AG04449 (cell line): ENCODE results near the gene CALU.

Experiments
- CTCF ChIA-PET: fragments of 350-600 bp; formaldehyde crosslinking; extraction: SDS; loops from one replicate; lab custom pipeline; 2021; ENCODE audit warnings: antibody characterized with exemption; lab: Yijun Ruan, JAX
- POLR2A ChIA-PET: fragments of 400-600, 350-600 bp; formaldehyde crosslinking; extraction: SDS; loops from one replicate; lab custom pipeline; 2020; ENCODE audit warnings: antibody characterized with exemption, inconsistent platforms; lab: Yijun Ruan, JAX
- DNase-seq: peaks from one replicate; pipeline ENCODE4 v3.0.0-alpha.2; 2010; ENCODE audit warnings: low read depth, low spot score
- H3K4me3 ChIP-seq: 2 replicates; pipeline ENCODE4 v1.5.1; 2011; ENCODE audit warnings: low read depth, mild to moderate bottlenecking, control low read depth, low read length
- CTCF ChIP-seq: IDR thresholded peaks from one replicate; pipeline ENCODE4 v1.5.1; 2011; ENCODE audit warnings: mild to moderate bottlenecking, moderate library complexity, low read length, control low read depth, inconsistent platforms; ENCODE audit not compliant: insufficient read depth; ENCODE audit errors: missing control alignments

The CALU gene

GRCh38 chr7:128790315-128791041 lies 51.3 kb downstream of the CALU start:
- no peak for DNase-seq
- CTCF ChIA-PET: no interaction called here
- POLR2A ChIA-PET: interaction anchor here (0.5 to 1.3 kb wide), 3 partner anchors 13 to 322 kb away, joined by 3 to 4 read pairs (median 3); no protein-coding TSS in a partner anchor
- H3K4me3 ChIP-seq: peak overlapping the region; percentile 78
- no peak for TF ChIP-seq CTCF

- POLR2A ChIA-PET: interaction anchor here (0.5 to 1.3 kb wide), 3 partner anchors 14 to 322 kb away, joined by 3 to 4 read pairs (median 3); no protein-coding TSS in a partner anchor
- TF ChIP-seq CTCF: no peak
- peak within 1 kb of the TSS; percentile 78 for H3K4me3 ChIP-seq
- CTCF ChIA-PET: no interaction called here
- DNase-seq: no peak
Observed at GRCh38 chr7:128791121-128791971, 52.2 kb downstream of the CALU start, which contains the start of gene CCDC136. Gene CCDC136, plus strand, starts transcription at chr7:128791968. Its CDS starts 444 bp downstream, at chr7:128792412.

- ChIA-PET CTCF (interaction anchor here (1.1 kb wide), 1 partner anchor 14 kb away, joined by 3 read pairs; no protein-coding TSS in a partner anchor), POLR2A (interaction anchor here (0.5 to 1.3 kb wide), 3 partner anchors 31 to 39 kb away, joined by 3 to 4 read pairs (median 3); no protein-coding TSS in a partner anchor)
- TF ChIP-seq CTCF: no peak
- DNase-seq: no peak
- peak overlapping the region; percentile 78 for H3K4me3 ChIP-seq
Observed at GRCh38 chr7:128791972-128792327, 52.8 kb downstream of the CALU start.

GRCh38 chr7:128792471-128793180 lies 53.5 kb downstream of the CALU start:
- ChIA-PET POLR2A (interaction anchor here (0.5 to 1.1 kb wide), 2 partner anchors 31 to 35 kb away, joined by 3 read pairs; no protein-coding TSS in a partner anchor), CTCF (interaction anchor here (1.1 kb wide), 1 partner anchor 14 kb away, joined by 3 read pairs; no protein-coding TSS in a partner anchor)
- no peak for DNase-seq
- peak overlapping the region; percentile 78 for H3K4me3 ChIP-seq
- no peak for TF ChIP-seq CTCF

GRCh38 chr7:128793181-128793547 lies 54.0 kb downstream of the CALU start:
- H3K4me3 ChIP-seq: no peak overlapping the region
- DNase-seq: no peak
- CTCF ChIA-PET: interaction anchor here (1.1 to 1.2 kb wide), 2 partner anchors 15 to 90 kb away, joined by 3 read pairs; no protein-coding TSS in a partner anchor

More at GRCh38 chr7:128793181-128793547, 54.0 kb downstream of the CALU start:
- no peak for TF ChIP-seq CTCF
- POLR2A ChIA-PET: interaction anchor here (1.1 kb wide), 1 partner anchor 35 kb away, joined by 3 read pairs; no protein-coding TSS in a partner anchor
